Astrocyte of the hippocampus (primary cell): ENCODE measurements around the gene TMC6.
"Not testable (repeated sequence)": the region's sequence is repeated elsewhere in the genome, so short reads cannot be mapped to it uniquely, and the experiment has no call there.

Experiments
- DNase-seq: peaks from one replicate; pipeline ENCODE4 v3.0.0; 2011; ENCODE audit warnings: low read depth, low spot score

Gene TMC6, protein sequence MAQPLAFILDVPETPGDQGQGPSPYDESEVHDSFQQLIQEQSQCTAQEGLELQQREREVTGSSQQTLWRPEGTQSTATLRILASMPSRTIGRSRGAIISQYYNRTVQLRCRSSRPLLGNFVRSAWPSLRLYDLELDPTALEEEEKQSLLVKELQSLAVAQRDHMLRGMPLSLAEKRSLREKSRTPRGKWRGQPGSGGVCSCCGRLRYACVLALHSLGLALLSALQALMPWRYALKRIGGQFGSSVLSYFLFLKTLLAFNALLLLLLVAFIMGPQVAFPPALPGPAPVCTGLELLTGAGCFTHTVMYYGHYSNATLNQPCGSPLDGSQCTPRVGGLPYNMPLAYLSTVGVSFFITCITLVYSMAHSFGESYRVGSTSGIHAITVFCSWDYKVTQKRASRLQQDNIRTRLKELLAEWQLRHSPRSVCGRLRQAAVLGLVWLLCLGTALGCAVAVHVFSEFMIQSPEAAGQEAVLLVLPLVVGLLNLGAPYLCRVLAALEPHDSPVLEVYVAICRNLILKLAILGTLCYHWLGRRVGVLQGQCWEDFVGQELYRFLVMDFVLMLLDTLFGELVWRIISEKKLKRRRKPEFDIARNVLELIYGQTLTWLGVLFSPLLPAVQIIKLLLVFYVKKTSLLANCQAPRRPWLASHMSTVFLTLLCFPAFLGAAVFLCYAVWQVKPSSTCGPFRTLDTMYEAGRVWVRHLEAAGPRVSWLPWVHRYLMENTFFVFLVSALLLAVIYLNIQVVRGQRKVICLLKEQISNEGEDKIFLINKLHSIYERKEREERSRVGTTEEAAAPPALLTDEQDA

DNA sequence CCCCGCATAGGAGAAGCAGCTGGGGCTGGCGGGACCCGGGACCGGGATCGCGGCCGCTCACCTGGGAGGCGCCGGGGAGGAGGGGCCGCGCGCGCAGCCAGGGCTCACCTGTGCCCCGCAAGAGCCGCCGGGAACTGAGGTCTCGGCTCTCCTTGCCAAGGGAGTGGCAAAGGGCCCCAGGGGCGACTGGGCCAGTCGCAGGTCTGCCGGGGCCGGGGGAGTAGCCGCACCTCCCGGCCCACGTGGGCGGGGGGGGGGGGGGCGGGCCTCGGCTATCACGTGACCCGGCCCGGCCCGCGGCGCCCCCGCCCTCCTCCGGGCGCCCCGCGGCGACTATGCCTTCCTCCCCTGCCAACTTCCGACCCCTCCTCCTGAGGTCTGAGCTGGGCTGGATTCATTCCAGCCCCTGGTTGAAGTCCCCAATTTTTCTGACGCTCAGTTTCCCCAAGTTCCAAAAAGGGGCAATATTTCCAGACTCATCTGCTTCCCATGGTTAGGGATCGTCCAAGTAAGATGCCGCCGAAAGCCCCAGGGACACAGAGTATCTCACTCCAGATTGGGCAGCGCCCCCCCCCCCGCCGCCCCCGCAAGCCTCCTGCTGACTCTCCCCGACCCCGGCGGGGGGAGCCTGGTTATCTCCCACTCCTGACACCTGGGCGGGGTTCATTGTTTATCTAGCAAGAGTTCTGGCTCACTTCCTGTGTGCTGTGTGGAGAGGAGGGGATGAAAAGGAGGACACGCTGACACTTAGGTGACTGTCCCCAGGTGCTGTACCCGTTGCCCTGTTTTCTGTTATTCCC is at the start of gene TMC6:
TMC6 (minus strand) TSS at position 205 of the 800 bp plus-strand sequence. CDS start 1,923 bp downstream, outside the sequence.
- DNase-seq, result peak; percentile 42

DNA sequence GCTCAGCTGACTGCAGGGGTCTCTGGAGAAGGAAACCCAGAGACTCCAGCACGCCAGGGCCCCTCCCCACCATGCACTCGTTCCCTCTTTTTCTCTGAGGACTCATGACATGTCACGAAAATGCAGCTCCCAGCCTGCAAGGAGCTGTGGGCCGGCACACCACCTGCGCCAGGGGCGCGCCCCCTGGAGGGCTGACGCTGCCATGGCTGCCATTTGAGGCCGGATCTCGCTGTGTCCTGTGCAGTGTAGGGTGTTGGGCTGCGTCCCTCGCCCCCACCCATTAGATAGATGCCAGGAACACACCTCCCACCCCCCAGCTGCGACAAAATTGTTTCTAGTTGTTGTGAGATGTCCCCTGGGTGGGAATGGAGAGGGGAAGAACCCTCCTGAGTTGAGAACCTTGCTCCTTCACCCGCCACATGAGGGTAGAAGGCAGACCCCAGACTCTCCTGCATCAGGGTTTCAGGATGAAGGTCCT is 48.0 kb upstream of the TMC6 start:
- DNase-seq, result peak; percentile 77

DNA sequence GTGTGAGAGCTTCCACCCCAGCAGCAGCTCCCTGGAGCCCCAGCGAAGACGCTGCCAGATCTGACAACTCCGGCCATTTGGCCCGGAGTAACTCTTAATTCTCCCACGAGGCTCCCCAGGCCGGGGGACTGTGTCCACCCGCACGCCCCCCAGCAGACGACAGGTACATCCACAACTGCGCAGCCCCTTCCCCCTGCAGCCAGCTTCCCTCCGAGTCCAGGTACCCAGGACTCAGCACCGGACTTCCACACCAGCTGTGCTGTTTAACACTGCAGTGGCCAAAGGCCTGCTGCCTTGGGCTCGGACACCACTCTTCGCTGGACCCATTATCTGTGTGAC is 47.1 kb upstream of the TMC6 start:
- DNase-seq, result no peak

DNA sequence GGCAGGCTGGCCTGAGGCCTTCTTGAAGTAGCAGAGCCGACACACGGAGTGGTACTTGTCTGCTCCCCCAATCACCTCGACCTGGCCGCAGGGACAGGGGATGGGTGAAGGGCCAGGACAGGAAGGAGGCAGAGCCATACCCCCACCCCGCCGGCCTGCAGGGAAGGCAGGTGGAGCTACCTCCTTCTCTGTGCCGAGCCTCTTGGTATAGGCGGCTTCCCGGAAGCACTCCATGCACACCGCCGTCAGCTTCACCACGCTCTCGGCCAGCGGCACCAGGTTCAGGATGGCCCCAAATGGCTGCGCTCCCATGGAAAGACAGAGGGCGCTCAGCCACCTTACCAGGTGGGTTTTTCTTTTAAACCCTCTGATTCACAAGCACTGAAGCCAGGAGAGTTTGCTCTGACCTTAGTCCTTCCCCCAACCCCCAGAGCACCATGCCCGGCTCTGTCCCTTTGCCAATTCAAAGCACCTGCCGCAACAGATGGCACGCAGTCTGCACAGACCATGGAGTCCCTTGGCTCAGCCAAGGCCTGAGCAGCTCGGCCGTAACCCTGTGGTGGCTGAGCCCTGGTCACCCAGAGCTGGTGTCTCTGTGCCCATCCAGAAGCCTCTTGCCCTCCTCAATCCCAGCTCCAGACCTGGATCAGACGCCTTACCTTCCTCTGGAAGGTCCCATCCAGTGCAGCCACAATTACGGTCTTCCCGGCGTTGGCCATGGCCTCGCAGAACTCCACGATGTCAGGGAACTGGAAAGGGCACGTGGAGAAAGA is 46.5 kb upstream of the TMC6 start:
- DNase-seq, result no peak

DNA sequence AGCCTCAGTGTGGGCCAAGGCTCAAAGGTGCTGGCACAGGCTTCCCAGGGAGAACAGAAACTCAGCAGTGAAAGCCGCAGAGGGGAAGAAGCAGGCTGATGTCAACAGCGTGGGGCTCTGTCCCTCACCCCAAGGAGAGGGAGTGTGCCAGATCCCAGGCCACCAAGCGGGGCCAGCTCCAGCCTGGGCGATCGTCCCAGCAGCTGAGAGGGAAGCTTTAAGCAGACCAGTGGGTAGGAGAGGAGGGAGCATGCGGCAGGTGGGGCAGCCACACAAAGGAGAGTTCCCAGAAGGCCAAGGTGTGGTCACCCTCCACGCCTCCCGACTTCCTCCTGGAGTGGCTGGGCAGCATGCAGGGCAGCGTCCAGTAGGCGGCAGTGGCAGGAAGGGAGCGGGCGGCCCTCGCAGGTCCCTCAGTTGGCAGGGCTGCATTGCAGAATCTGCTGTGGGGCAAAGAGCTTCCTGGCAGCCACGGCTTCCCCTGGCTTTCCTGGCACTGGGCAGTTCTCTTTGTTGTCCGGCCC is 45.9 kb upstream of the TMC6 start:
- DNase-seq, result no peak

DNA sequence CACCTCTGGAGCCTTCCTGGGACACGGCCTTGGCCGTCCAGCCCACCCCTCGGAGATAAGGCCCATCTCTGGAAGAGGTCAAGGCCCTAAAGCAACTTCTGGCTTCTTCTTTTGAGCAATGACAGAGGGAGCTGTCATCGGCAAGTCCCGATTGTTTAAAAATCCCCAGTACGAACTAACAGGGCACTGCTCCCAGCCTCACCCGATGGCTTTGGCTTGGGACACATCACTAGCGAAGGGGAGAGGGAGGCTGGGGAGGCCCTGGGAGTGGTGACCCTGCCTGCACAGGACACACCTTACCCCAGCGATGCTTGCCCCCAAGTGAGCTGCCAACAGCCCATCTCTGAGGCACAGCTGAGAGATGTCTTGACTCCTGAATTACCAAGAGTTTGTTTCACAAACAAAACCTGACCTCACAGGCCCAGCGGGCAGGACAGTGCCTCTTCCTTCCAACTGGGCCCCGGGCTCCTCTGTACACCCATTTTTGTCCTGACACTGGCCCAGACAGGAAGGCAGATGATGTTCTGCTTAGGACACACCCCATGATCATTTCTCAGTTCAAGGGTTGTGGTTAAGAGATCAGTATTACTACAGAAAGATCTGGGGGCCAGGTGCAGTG is 44.7 kb upstream of the TMC6 start:
- no peak for DNase-seq

DNA sequence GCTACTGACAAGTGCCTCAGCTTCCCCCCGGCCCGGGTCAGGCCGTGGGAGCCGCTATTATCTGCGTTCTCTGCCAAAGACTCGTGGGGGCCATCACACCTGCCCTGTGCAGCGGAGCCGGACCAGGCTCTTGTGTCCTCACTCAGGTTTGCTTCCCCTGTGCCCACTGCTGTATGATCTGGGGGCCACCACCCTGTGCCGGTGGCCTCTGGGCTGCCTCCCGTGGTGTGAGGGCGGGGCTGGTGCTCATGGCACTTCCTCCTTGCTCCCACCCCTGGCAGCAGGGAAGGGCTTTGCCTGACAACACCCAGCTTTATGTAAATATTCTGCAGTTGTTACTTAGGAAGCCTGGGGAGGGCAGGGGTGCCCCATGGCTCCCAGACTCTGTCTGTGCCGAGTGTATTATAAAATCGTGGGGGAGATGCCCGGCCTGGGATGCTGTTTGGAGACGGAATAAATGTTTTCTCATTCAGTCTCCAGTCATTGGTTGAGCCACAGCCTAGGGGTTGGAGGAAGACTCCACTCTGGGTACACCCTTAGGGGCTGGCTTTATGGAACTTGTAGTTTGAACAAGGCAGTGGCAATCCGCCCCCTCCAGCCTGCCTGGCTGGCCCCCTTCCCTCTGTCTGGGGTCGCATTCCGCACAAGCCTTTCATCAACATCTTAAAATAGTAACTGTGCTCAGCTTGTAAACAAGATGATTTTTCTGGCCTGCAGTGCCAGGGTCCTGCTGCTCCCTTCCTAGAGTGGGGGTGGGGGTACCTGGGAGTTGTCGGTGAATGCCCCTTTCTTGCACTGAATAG is 43.9 kb upstream of the TMC6 start:
- DNase-seq, result peak; percentile 60

DNA sequence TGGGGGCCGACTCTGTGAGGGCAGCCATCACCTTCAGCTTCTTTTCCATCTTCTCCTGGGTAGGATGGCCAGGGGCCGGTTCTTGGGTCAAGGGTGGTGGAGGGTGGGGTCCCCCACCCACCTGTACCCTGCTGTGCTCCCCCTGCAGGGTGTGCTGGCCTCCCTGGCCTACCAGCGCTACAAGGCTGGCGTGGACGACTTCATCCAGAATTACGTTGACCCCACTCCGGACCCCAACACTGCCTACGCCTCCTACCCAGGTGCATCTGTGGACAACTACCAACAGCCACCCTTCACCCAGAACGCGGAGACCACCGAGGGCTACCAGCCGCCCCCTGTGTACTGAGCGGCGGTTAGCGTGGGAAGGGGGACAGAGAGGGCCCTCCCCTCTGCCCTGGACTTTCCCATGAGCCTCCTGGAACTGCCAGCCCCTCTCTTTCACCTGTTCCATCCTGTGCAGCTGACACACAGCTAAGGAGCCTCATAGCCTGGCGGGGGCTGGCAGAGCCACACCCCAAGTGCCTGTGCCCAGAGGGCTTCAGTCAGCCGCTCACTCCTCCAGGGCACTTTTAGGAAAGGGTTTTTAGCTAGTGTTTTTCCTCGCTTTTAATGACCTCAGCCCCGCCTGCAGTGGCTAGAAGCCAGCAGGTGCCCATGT is 43.2 kb upstream of the TMC6 start:
- DNase-seq, result not testable (repeated sequence)

DNA sequence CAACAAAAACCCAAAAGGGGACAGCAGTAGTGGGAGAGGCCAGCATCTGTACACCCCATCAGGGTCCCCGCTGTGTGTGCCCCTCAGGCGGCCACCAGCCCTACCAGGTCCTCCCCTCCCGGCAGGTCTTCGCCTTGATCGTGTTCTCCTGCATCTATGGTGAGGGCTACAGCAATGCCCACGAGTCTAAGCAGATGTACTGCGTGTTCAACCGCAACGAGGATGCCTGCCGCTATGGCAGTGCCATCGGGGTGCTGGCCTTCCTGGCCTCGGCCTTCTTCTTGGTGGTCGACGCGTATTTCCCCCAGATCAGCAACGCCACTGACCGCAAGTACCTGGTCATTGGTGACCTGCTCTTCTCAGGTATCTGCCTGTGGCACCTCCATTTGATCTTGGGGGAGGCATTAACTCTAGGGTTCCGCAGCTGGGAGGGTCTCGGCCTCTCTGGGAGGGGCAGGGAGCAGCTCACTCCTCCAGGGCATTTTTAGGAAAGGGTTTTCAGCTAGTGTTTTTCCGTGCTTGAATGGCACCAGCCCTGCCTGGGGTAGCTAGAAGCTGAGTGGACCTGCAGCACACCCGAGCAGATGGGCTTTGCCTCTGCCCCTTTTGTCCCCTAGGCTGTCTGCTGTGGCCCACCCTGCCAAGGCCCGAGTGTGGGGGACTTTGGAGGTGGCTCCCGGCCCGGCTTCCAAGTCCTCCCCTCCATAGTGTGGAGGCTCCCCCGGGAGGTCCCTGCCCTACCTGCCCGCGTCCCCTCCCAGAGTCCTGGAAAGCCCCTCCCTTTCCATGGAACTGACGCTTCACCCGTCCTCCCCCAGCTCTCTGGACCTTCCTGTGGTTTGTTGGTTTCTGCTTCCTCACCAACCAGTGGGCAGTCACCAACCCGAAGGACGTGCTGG is 42.4 kb upstream of the TMC6 start:
- DNase-seq, result no peak

DNA sequence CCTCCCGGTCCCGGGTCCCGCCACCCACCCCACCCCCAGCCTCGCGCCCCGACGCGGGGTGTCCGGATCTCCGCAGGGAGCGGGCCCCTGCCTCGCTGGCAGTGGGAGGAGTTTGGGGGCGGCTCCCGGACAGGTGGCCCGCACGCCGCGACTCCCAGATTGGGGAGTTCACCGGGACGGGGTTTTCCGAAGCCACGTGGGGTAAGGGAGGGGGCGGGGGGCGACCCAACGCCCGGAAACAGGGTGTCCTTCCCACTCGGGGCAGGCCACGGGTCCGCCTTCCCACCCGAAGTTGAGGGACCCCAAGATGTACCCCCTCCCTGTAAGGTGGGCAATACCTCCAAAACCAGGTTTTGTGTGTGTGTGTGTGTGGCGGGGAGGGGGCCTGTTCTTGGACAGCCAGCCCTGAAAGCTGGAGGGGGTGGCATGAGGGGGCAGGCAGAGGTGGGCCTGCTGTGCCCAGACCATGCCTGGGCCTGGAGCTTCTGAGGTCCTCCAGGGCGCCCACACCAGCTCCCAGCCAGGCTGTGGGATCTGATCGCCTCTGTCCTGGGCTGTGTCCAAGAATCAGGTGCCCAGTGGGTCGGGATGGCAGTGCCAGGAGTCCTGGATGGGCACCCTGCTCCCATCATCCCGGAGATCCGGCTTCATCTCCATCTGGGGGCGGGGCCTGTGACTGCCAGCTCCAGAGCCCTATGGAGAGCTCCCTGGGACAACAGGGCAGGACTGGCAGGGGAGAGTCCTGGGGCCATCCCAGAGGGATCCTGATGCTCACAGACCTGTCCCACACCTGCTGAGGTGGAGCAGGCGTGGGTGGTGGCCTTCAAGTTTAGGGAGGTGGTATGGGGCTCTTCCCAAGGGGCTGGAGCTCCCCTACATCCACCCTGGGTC is 40.6 kb upstream of the TMC6 start:
- DNase-seq, result peak; percentile 70

DNA sequence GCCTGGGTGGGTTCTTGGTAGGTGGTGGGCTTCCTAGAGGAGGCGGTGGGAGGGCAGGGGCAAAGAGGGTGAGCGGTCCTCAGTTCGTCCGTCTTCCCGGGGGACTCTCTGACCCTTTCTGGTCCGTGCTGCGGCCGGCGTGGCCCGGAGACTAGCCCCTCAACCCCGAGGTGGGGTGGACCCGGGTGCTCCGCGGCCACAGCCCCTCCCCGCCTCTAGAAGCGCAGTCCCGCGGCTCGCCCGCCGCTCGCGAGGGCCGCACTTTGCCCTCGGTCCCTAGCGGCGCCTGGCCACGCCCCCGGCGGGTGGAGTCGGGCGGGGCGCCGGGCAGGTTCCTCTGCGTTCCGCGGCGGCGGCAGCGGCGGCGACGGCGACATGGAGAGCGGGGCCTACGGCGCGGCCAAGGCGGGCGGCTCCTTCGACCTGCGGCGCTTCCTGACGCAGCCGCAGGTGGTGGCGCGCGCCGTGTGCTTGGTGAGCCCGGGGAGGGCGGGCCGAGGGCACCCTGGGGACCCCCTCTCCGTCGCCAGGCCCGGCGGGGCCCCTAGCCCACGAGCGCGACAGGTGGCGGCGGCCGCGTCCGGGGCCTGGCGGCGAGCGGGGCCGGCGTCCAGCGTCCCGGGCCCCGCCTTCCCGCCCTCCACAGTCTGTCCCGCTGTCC is 39.8 kb upstream of the TMC6 start, which contains the start of gene SYNGR2:
SYNGR2 (plus strand) TSS at position 340 of the 661 bp plus-strand sequence; CDS start at position 376, 36 bp downstream.
- peak; percentile 86 for DNase-seq

DNA sequence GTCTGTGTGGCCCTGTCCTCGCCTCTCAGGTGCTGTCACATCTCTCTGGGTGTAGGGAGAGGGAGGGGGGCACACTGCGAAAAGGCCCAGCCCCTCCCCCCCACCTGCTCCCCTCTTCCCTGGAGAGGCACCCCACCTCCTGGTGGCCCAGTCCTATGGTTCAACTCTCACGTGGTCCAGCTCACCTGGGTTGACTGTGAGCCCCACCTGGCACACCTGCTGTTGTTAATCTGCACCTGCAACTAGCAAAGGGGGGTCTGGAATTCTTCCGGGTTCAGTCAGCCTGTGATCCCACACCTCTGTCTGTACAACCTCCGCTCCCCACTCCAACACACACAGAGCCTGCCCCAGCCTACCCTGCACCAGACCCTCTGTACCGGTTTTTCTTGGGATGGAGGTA is 37.9 kb upstream of the TMC6 start:
- DNase-seq, result no peak

DNA sequence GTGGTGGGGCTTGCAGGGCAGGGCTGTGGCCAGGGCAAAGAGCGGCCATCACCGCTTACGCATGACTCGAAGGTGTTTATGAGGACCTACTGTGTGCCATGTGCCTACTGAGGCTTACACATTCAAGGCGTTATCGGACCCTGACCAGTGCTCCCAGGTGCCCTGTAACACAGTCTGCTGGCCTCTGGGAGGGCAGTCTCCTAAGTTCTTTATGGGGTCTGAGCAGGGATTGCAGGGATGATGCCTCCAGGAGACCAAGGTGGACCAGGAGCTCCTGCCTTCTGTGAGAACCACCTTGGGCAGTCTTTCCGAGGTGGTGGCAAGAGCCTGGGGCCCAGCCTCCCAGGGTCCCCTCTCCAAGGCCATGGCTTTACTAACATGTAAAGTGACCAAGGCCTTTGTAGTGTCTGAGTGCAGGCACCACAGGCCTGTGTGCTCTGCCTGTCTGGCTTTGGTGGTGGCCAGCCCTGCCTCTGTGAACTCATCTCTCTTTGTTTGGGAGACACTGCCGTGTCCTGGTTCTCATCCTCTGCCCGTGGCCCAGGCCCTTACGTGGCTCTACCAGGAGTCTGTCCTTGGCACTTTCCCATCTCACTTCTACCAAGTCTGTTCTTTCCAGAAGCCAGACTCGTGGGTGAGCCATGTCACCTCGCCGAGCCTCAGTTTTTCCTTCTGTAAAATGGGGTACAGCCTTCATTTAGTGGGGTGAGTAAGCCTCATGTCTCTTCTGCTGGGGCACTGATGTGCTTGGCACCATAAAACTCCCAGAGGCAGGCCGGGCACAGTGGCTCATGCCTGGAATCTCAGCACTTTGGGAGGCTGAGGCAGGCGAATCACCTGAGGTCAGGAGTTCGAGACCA is 36.4 kb upstream of the TMC6 start:
- DNase-seq, result no peak

DNA sequence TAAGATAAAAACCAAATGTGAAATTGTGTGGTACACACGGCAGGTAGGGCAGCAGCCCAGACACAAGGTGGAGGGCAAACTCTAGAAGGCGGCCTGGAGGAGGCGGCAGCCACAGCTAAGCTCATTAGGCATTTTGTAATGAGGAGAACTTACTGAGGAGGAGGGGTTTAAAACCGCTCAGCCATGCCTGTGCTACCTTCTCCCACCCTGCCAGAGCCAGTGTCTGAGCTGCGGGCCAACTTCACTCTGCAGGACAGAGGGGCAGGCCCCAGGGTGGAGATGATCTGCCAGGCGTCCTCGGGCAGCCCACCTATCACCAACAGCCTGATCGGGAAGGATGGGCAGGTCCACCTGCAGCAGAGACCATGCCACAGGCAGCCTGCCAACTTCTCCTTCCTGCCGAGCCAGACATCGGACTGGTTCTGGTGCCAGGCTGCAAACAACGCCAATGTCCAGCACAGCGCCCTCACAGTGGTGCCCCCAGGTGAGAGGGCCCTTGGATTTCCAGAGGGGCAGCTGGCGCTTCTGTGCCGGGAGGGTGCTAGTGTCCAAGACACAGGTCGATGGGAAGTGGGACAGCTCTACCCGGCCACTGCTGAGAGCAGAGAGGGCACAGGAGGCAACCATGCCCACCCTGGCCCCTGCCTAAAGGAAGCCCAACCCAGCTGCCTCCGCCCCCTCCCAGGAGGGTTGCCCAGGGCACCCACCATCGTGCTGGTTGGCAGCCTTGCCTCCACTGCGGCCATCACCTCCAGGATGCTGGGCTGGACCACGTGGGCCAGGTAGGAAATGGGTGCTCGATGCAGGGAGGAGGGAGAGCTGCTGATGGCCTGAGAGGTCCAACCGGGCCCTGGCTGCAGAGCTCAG is 35.6 kb upstream of the TMC6 start:
- no peak for DNase-seq
